Measurements from ENCODE around the gene GSN. TPM values are rescaled to one million over a fixed set of nuclear protein-coding genes. Genes with fewer than 3 reads are reported as not detected.

GSN gene
- total RNA-seq, 3 donors from 2014 or later = 1,290 to 13,922 (median 1,437) TPM

DNA sequence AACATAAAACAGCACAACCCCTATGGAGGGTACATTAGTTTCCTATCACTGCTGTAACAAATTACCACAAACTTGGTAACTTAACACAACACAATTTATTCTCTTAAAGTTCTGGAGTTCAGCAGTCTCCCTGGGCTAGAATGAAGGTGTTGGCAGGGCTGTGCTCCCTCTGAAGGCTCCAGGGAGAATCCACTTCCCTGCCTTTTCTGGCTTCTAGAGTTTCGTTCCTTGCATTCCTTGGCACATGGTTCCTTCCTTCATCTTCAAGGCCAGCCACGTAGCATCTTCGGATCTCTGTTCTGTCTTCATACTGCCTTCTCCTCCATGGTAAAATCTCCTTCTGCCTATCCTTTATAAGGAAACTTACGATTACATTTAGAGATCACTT lies 25.0 kb upstream of the GSN start:
- DNase-seq (ENCODE audit: low spot score in 2 of 2) = no peak
- intact Hi-C loops (cut with DNase I; ENCODE audit: low total_unique reads) = no loop called here

DNA sequence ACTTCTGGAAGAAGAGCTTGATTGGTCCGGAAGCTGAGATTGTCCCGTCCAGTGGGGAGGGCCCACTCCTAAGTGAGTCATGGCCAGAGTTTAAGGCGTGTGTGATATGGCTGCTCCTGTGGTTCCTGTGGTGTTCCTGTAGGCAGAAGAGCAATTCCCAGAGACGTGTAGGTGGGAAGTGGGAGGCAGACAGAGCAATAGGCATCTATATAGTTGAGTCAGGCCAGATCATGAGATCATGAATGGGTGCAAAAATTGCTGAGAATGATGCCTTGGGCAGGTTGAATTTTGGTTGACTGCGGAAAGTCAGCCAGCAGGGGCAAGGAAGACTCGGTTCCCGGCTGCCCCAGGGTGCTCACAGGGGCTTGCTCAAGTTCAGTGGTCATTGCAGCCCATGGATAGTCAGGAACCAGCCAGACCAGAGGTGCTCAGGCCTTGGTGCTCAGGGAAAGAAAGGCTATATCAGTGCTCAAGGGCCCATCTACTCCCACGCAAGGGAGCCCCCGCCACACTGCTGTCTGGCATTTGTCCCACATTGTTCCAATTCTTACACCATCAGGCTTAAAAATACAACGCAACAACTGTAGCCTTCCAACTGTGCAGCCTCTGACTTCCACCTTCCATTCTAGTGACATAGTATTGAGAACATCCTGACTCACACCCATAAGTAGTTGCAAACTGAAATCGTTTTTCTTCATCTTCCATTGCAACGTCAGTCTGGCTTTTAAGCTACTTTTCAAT lies 21.0 kb upstream of the GSN start:
- H3K27me3 ChIP-seq = no peaks in the 10 kb centered on the region
- DNase-seq (ENCODE audit: low spot score in 2 of 2) = no peak

More for the DNA sequence above, 25.0 kb upstream of the GSN start:
- no peaks in the 10 kb centered on the region for H3K27me3 ChIP-seq
- H3K36me3 ChIP-seq = no peaks in the 10 kb centered on the region
- peaks cover 0 to 8% of the 10 kb centered on the region in 2 donors for H3K9me3 ChIP-seq
- H3K4me1 ChIP-seq = no peaks in the 10 kb centered on the region
- H3K4me3 ChIP-seq = no peak overlapping the region
- no peak for TF ChIP-seq POLR2AphosphoS5 (IDR thresholded peaks at IDR 0.05)
- TF ChIP-seq, protein P1, sequence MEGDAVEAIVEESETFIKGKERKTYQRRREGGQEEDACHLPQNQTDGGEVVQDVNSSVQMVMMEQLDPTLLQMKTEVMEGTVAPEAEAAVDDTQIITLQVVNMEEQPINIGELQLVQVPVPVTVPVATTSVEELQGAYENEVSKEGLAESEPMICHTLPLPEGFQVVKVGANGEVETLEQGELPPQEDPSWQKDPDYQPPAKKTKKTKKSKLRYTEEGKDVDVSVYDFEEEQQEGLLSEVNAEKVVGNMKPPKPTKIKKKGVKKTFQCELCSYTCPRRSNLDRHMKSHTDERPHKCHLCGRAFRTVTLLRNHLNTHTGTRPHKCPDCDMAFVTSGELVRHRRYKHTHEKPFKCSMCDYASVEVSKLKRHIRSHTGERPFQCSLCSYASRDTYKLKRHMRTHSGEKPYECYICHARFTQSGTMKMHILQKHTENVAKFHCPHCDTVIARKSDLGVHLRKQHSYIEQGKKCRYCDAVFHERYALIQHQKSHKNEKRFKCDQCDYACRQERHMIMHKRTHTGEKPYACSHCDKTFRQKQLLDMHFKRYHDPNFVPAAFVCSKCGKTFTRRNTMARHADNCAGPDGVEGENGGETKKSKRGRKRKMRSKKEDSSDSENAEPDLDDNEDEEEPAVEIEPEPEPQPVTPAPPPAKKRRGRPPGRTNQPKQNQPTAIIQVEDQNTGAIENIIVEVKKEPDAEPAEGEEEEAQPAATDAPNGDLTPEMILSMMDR (IDR thresholded peaks at IDR 0.05) = no peak
- TF ChIP-seq POLR2A (IDR thresholded peaks at IDR 0.05) = no peak
- H3K27ac ChIP-seq = peak overlapping the region; percentile 47 to 66

GRCh38 chr9:121249563-121249962 lies 18.4 kb upstream of the GSN start:
- Histone ChIP-seq H3K4me3 (no peak overlapping the region), H3K36me3 (no peaks in the 10 kb centered on the region), H3K9me3 (peaks cover 0 to 1% of the 10 kb centered on the region in 2 donors), H3K27me3 (no peaks in the 10 kb centered on the region), H3K4me1 (no peaks in the 10 kb centered on the region), H3K27ac (no peak overlapping the region)
- intact Hi-C loops (cut with DNase I; ENCODE audit: low total_unique reads) = no loop called here
- TF ChIP-seq POLR2A (IDR thresholded peaks at IDR 0.05) (no peak), POLR2AphosphoS5 (IDR thresholded peaks at IDR 0.05) (no peak)
- TF ChIP-seq, protein P1 (IDR thresholded peaks at IDR 0.05) = no peak
- no peak for DNase-seq (ENCODE audit: low spot score in 2 of 2)

More for the DNA sequence above, 21.0 kb upstream of the GSN start:
- TF ChIP-seq POLR2A (IDR thresholded peaks at IDR 0.05) = no peak
- TF ChIP-seq, protein P1 (IDR thresholded peaks at IDR 0.05) = no peak
- no peak for TF ChIP-seq POLR2AphosphoS5 (IDR thresholded peaks at IDR 0.05)
- intact Hi-C loops (cut with DNase I; ENCODE audit: low total_unique reads) = no loop called here
- H3K27ac ChIP-seq = peak overlapping the region; percentile 7 to 70
- no peaks in the 10 kb centered on the region for H3K36me3 ChIP-seq
- no peak overlapping the region for H3K4me3 ChIP-seq
- peaks cover 0 to 8% of the 10 kb centered on the region in 2 donors for H3K9me3 ChIP-seq
- H3K4me1 ChIP-seq = no peaks in the 10 kb centered on the region

- DNase-seq (ENCODE audit: low spot score in 2 of 2) = no peak
- intact Hi-C loops (cut with DNase I; ENCODE audit: low total_unique reads) = no loop called here
- H3K9me3 ChIP-seq = no peaks in the 10 kb centered on the region
- TF ChIP-seq, protein P1 (IDR thresholded peaks at IDR 0.05) = no peak
- TF ChIP-seq POLR2A (IDR thresholded peaks at IDR 0.05) (no peak), POLR2AphosphoS5 (IDR thresholded peaks at IDR 0.05) (no peak)
- H3K36me3 ChIP-seq = no peaks in the 10 kb centered on the region
- H3K4me3 ChIP-seq = no peak overlapping the region
- no peak overlapping the region for H3K27ac ChIP-seq
- H3K27me3 ChIP-seq = no peaks in the 10 kb centered on the region
- no peaks in the 10 kb centered on the region for H3K4me1 ChIP-seq
Observed at GRCh38 chr9:121252104-121252851, 15.7 kb upstream of the GSN start.

- no peak for TF ChIP-seq POLR2A (IDR thresholded peaks at IDR 0.05)
- TF ChIP-seq POLR2AphosphoS5 (IDR thresholded peaks at IDR 0.05) = no peak
- TF ChIP-seq, protein P1 (IDR thresholded peaks at IDR 0.05) = no peak
- H3K9me3 ChIP-seq = no peaks in the 10 kb centered on the region
- no peak overlapping the region for H3K27ac ChIP-seq
- no peaks in the 10 kb centered on the region for H3K4me1 ChIP-seq
- no peak overlapping the region for H3K4me3 ChIP-seq
- intact Hi-C loops (cut with DNase I; ENCODE audit: low total_unique reads) = no loop called here
- no peak for DNase-seq (ENCODE audit: low spot score in 2 of 2)
- no peaks in the 10 kb centered on the region for H3K36me3 ChIP-seq
- no peaks in the 10 kb centered on the region for H3K27me3 ChIP-seq
Observed at GRCh38 chr9:121253162-121253561, 14.8 kb upstream of the GSN start.

All from breast epithelium (tissue), 4 donors.